RWPE2 (cell line): ENCODE data around the gene TOP3B.

Source experiments
- ATAC-seq: fragments of 200-7000 bp; cut with Tn5 transposase; 3 replicates; pipeline ENCODE4 v1.9.1; 2021; ENCODE audit warnings: low read depth
- DNase-seq: peaks from one replicate; pipeline ENCODE4 v3.0.0-alpha.2; 2020; ENCODE audit warnings: low spot score
- H3K27ac ChIP-seq: fragments of 450-650 bp; 2 replicates; pipeline ENCODE4 v1.5.1; 2017; ENCODE audit warnings: mild to moderate bottlenecking; ENCODE audit not compliant: poor library complexity, severe bottlenecking
- H3K27me3 ChIP-seq: fragments of 250-450 bp; sonication (Bioruptor Pico); 2 replicates; pipeline ENCODE4 v1.5.1; 2021; ENCODE audit warnings: mild to moderate bottlenecking, moderate library complexity; ENCODE audit not compliant: insufficient read depth, poor library complexity, severe bottlenecking
- H3K36me3 ChIP-seq: fragments of 250-450 bp; sonication (Bioruptor Pico); 2 replicates; pipeline ENCODE4 v1.5.1; 2020; ENCODE audit warnings: low read depth, mild to moderate bottlenecking, moderate library complexity
- H3K4me1 ChIP-seq: fragments of 250-450 bp; sonication (Bioruptor Pico); 2 replicates; pipeline ENCODE4 v1.5.1; 2021; ENCODE audit warnings: mild to moderate bottlenecking, moderate library complexity; ENCODE audit not compliant: insufficient read depth, poor library complexity, severe bottlenecking
- H3K4me3 ChIP-seq: fragments of 250-450 bp; sonication (Bioruptor Pico); 2 replicates; pipeline ENCODE4 v1.5.1; 2021; ENCODE audit warnings: mild to moderate bottlenecking, moderate library complexity; ENCODE audit not compliant: severe bottlenecking
- H3K9me3 ChIP-seq: fragments of 250-450 bp; sonication (Bioruptor Pico); 2 replicates; pipeline ENCODE4 v1.5.1; 2021; ENCODE audit warnings: mild to moderate bottlenecking, moderate library complexity; ENCODE audit not compliant: severe bottlenecking
- TF ChIP-seq, protein P1 (sequence below): fragments of 450-650 bp; IDR thresholded peaks from one replicate; pipeline ENCODE4 v1.5.1; 2017; ENCODE audit warnings: mild to moderate bottlenecking, moderate library complexity; ENCODE audit not compliant: poor library complexity, severe bottlenecking

TOP3B gene

DNA sequence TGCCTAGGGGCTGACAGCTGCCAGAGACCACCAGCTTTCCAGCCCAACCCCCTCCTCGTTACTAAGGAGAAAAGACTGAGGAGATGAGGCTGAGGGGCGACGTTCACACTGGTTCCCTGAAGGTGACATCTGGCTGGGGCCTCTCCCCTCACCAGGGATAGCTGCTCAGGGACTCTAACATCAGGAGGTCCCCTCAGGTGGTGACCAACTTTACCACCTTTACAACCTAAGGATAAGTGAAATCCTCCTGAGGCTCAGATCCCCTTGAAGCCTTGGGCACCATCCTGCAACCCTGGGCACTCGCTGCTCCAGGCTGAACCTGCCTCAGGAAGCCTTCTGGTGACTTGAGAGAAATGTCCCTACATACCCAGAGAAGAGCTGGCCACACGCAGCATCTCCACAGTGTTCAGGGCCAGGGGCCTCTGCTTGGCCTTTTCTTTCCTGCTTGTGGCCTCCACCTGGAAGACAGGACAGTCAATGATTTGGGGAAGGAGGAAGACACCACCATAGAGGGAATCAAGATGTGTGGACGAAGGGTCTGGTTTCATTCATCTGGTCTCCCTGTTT, 17.6 kb downstream of the TOP3B start:
- Histone ChIP-seq H3K4me1 (no peaks in the 10 kb centered on the region), H3K27ac (no peak overlapping the region), H3K4me3 (no peak overlapping the region), H3K27me3 (no peaks in the 10 kb centered on the region), H3K9me3 (no peaks in the 10 kb centered on the region), H3K36me3 (peaks cover 57% of the 10 kb centered on the region)
- ATAC-seq (no peak), DNase-seq (no peak)
- TF ChIP-seq, protein P1, sequence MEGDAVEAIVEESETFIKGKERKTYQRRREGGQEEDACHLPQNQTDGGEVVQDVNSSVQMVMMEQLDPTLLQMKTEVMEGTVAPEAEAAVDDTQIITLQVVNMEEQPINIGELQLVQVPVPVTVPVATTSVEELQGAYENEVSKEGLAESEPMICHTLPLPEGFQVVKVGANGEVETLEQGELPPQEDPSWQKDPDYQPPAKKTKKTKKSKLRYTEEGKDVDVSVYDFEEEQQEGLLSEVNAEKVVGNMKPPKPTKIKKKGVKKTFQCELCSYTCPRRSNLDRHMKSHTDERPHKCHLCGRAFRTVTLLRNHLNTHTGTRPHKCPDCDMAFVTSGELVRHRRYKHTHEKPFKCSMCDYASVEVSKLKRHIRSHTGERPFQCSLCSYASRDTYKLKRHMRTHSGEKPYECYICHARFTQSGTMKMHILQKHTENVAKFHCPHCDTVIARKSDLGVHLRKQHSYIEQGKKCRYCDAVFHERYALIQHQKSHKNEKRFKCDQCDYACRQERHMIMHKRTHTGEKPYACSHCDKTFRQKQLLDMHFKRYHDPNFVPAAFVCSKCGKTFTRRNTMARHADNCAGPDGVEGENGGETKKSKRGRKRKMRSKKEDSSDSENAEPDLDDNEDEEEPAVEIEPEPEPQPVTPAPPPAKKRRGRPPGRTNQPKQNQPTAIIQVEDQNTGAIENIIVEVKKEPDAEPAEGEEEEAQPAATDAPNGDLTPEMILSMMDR: no peak

DNA sequence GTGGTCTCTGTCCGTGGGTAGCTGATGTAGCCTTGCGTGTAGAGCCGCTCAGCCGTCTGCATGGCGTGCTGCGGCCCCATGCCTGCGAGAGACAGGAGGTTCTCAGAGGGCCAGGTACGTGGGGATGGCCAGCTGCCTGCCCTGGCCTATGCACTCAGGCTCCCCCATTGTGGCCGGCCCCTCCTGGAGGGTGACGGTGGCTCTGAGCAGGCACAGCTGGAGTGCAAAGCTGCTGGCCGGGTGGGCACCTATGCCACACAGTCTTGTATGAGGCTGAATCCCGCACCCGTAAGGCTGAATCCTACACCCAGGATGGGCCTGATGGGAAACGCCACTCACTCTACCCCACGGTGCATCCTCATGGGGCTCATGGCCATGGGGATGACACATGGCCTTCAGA, 18.4 kb downstream of the TOP3B start:
- H3K4me1 ChIP-seq: no peaks in the 10 kb centered on the region
- no peaks in the 10 kb centered on the region for H3K27me3 ChIP-seq
- ATAC-seq (no peak), DNase-seq (no peak)
- peaks cover 52% of the 10 kb centered on the region for H3K36me3 ChIP-seq
- TF ChIP-seq, protein P1: no peak
- no peak overlapping the region for H3K27ac ChIP-seq
- no peak overlapping the region for H3K4me3 ChIP-seq
- H3K9me3 ChIP-seq: no peaks in the 10 kb centered on the region

DNA sequence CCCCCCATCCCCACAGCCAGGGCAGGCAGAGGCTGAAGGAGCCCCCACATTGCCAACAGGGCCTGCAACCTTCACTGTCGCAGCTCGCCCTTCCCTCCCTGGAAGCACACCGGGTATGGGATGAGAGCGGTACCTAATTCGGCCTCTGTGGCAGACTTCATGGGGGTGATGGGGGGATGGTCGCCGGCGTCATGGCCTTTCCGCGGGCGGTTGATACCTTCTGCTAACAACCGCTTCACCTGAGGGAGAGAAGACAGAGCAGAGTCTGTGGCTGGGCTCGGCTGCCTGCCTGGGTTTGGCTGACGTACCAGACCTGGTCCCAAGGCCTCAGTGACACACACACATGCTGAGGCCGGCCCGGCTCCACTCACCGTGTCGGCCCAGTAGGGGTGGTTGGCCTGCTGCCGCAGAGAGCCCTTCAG, 18.8 kb downstream of the TOP3B start:
- no peak for DNase-seq
- H3K4me1 ChIP-seq: no peaks in the 10 kb centered on the region
- no peak overlapping the region for H3K4me3 ChIP-seq
- no peak overlapping the region for H3K27ac ChIP-seq
- ATAC-seq: no peak
- H3K36me3 ChIP-seq: peaks cover 50% of the 10 kb centered on the region
- TF ChIP-seq, protein P1: no peak
- H3K9me3 ChIP-seq: no peaks in the 10 kb centered on the region
- H3K27me3 ChIP-seq: no peaks in the 10 kb centered on the region

DNA sequence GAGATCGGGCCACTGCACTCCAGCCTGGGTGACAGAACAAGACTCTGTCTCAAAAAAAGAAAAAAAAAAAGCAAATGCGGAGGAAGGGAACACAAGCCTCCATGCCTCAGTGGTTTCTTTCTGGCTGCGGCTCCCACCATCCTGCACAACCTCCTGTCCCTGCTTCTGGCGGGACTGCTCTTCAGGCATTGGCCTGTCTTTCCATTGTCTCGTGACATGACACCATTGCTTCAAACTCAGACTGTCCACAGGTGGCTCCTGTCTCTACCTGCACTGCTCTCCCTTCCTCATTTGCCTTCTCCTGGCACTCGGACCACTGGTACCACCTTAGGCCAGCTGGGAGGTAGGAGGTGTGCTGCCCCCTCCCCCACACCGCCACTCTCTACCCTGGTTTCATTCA, 19.3 kb downstream of the TOP3B start:
- DNase-seq (no peak), ATAC-seq (no peak)
- Histone ChIP-seq H3K4me1 (no peaks in the 10 kb centered on the region), H3K4me3 (no peak overlapping the region), H3K27ac (no peak overlapping the region), H3K27me3 (no peaks in the 10 kb centered on the region), H3K36me3 (peaks cover 47% of the 10 kb centered on the region), H3K9me3 (no peaks in the 10 kb centered on the region)
- TF ChIP-seq, protein P1: no peak

DNA sequence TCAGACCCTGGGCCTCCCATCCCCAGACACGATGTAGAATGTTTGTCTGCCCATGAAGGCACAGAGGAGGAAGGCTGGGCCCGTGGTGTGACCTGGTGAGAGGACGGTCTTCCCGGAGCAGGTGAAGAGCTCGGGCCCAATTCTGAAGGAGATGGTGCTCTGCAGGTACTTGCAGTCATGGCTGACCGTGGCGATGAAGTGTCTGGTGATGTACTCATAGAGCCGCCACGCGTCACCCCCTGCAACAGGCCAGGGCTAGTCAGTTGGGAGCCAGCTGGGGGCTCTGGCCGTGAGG, 20.0 kb downstream of the TOP3B start:
- DNase-seq (no peak), ATAC-seq (no peak)
- Histone ChIP-seq H3K27me3 (no peaks in the 10 kb centered on the region), H3K27ac (no peak overlapping the region), H3K36me3 (peaks cover 43% of the 10 kb centered on the region), H3K4me1 (no peaks in the 10 kb centered on the region), H3K4me3 (no peak overlapping the region), H3K9me3 (no peaks in the 10 kb centered on the region)
- TF ChIP-seq, protein P1: no peak
